Nephron progenitor cell (in vitro differentiated cells): ENCODE measurements around the gene PERCC1.

Experiments used
- DNase-seq: peaks from one replicate; pipeline ENCODE4 v3.0.0; 2021
- H3K27ac Mint-ChIP-seq: 2 replicates; pipeline ENCODE4 v1.8.0; 2021; ENCODE audit warnings: mild to moderate bottlenecking, moderate library complexity, mixed read lengths
- H3K27me3 Mint-ChIP-seq: 2 replicates; pipeline ENCODE4 v1.8.0; 2021; ENCODE audit warnings: mild to moderate bottlenecking, low read depth, mixed read lengths; ENCODE audit not compliant: poor library complexity
- H3K36me3 Mint-ChIP-seq: 2 replicates; pipeline ENCODE4 v1.8.0; 2021; ENCODE audit warnings: low read depth, mixed read lengths
- H3K4me1 Mint-ChIP-seq: 2 replicates; pipeline ENCODE4 v1.8.0; 2021; ENCODE audit warnings: mixed read lengths
- H3K4me3 Mint-ChIP-seq: 2 replicates; pipeline ENCODE4 v1.8.0; 2021; ENCODE audit warnings: mild to moderate bottlenecking, moderate library complexity, mixed read lengths
- H3K9me3 Mint-ChIP-seq: 2 replicates; pipeline ENCODE4 v1.8.0; 2021; ENCODE audit warnings: mild to moderate bottlenecking, moderate library complexity, mixed read lengths
- TF ChIP-seq, protein P1 (sequence below): fragments of 200-600 bp; sonication (generic); IDR thresholded peaks from 2 replicates; pipeline ENCODE4 v1.5.0; 2021; ENCODE audit warnings: antibody characterized with exemption

PERCC1 gene

GRCh38 chr16:1389762-1390161 lies 41.1 kb upstream of the PERCC1 start:
- Mint-ChIP-seq H3K4me3 (no peak overlapping the region), H3K27ac (no peak overlapping the region), H3K4me1 (no peaks in the 10 kb centered on the region), H3K9me3 (no peaks in the 10 kb centered on the region), H3K27me3 (no peaks in the 10 kb centered on the region), H3K36me3 (peaks cover 8% of the 10 kb centered on the region)
- TF ChIP-seq, protein P1, sequence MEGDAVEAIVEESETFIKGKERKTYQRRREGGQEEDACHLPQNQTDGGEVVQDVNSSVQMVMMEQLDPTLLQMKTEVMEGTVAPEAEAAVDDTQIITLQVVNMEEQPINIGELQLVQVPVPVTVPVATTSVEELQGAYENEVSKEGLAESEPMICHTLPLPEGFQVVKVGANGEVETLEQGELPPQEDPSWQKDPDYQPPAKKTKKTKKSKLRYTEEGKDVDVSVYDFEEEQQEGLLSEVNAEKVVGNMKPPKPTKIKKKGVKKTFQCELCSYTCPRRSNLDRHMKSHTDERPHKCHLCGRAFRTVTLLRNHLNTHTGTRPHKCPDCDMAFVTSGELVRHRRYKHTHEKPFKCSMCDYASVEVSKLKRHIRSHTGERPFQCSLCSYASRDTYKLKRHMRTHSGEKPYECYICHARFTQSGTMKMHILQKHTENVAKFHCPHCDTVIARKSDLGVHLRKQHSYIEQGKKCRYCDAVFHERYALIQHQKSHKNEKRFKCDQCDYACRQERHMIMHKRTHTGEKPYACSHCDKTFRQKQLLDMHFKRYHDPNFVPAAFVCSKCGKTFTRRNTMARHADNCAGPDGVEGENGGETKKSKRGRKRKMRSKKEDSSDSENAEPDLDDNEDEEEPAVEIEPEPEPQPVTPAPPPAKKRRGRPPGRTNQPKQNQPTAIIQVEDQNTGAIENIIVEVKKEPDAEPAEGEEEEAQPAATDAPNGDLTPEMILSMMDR = no peak
- no peak for DNase-seq

- H3K4me3 Mint-ChIP-seq = no peak overlapping the region
- H3K36me3 Mint-ChIP-seq = peaks cover 8% of the 10 kb centered on the region
- no peaks in the 10 kb centered on the region for H3K4me1 Mint-ChIP-seq
- H3K27me3 Mint-ChIP-seq = no peaks in the 10 kb centered on the region
- TF ChIP-seq, protein P1 = no peak
- DNase-seq = no peak
- no peaks in the 10 kb centered on the region for H3K9me3 Mint-ChIP-seq
- H3K27ac Mint-ChIP-seq = no peak overlapping the region
These were observed 40.6 kb upstream of the PERCC1 start for GRCh38 chr16:1390239-1390779.

DNA sequence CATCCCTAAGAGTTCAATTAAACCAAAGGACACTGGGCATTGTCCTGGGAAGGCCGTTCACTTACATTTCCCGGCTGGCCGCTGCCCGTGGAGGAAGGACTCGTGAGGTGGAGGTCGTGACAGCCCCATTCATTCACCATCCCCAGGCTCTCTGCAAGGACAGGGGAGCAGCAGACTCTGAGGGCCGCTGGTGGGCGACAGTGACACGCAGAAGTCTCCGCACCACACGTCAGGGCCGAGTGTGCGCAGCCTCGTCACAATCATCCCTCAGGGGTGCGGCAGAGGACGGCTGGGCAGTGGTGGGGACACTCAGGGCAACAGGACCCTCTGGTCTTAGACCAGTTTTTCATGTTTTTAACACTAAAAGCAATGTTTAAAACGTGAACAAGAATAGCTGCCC lies 38.1 kb upstream of the PERCC1 start:
- no peak for DNase-seq
- H3K9me3 Mint-ChIP-seq = no peaks in the 10 kb centered on the region
- H3K4me3 Mint-ChIP-seq = no peak overlapping the region
- H3K36me3 Mint-ChIP-seq = peaks cover 8% of the 10 kb centered on the region
- H3K27me3 Mint-ChIP-seq = no peaks in the 10 kb centered on the region
- H3K4me1 Mint-ChIP-seq = no peaks in the 10 kb centered on the region
- no peak overlapping the region for H3K27ac Mint-ChIP-seq
- TF ChIP-seq, protein P1 = no peak

DNA sequence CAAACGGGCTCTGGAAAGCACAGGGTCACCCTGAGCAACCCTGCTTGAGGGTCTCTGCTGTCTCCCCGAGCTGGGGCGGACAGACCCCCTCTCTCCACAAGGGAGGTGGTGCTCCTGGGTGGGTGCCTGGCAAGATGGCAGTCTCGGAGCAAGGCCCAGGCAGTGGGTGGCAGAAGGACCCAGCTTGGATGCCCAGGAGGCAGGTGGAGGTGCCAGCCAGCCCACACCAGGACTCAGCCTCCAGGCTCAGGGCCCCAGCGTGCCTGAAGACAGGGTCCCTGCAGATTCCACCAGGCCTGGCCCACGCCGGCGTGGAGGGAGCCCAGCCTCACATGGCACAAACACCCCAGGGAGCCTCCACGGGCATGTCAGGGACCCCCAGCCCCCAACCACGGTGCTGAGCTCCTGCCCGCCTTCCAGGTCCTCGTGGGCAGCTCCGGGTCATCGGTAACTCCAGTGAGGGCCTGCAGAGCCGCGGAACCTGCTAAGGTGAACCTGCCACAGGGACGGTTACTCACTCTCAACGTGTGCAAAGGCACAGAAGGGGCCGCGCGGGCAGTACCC lies 37.2 kb upstream of the PERCC1 start:
- DNase-seq = no peak
- Mint-ChIP-seq H3K4me3 (no peak overlapping the region), H3K4me1 (no peaks in the 10 kb centered on the region), H3K9me3 (no peaks in the 10 kb centered on the region), H3K27ac (no peak overlapping the region), H3K36me3 (peaks cover 15% of the 10 kb centered on the region), H3K27me3 (no peaks in the 10 kb centered on the region)
- TF ChIP-seq, protein P1 = no peak

- no peak for DNase-seq
- H3K27me3 Mint-ChIP-seq = no peaks in the 10 kb centered on the region
- peaks cover 15% of the 10 kb centered on the region for H3K36me3 Mint-ChIP-seq
- no peaks in the 10 kb centered on the region for H3K4me1 Mint-ChIP-seq
- H3K27ac Mint-ChIP-seq = no peak overlapping the region
- no peaks in the 10 kb centered on the region for H3K9me3 Mint-ChIP-seq
- TF ChIP-seq, protein P1 = no peak
- no peak overlapping the region for H3K4me3 Mint-ChIP-seq
These were observed 36.4 kb upstream of the PERCC1 start for GRCh38 chr16:1394367-1394951.
